Suprapubic skin (tissue), 3 donors: ENCODE data around the gene TCF12.

Experiments used
- CTCF ChIP-seq, 2 donors: fragments of 200-600 bp in 1 of 2; fragments of 450-650 bp in 1 of 2; sonication (generic) in 1 of 2; IDR thresholded peaks; one replicate each; pipeline ENCODE4 v1.5.1; 2016 to 2019; ENCODE audit warnings: antibody characterized with exemption in 2 of 2, mild to moderate bottlenecking in 1 of 2, moderate library complexity in 1 of 2
- EP300 ChIP-seq: sonication (generic); formaldehyde crosslinking; IDR thresholded peaks from one replicate; pipeline ENCODE4 v1.6.1; 2017; ENCODE audit warnings: antibody characterized with exemption

GRCh38 chr15:57205027-57205855 lies 286.8 kb downstream of the TCF12 start:
- TF ChIP-seq CTCF (IDR thresholded peaks at IDR 0.05) (no peak), EP300 (no peak)
